Loucy (cell line): ENCODE results near the gene NDUFS7.

Source experiments
- H2AFZ ChIP-seq: fragments of 200-600 bp; sonication (generic); 2 replicates; pipeline ENCODE4 v1.6.0; 2016; ENCODE audit warnings: antibody characterized with exemption, mild to moderate bottlenecking, low read length, moderate library complexity
- H3F3A ChIP-seq: fragments of 200-600 bp; 2 replicates; pipeline ENCODE4 v1.6.0; 2016; ENCODE audit warnings: antibody characterized with exemption, low read depth, mild to moderate bottlenecking
- H3K27me3 ChIP-seq: fragments of 200-600 bp; sonication (generic); 2 replicates; pipeline ENCODE4 v1.6.1; 2014; ENCODE audit warnings: low read length, mild to moderate bottlenecking; ENCODE audit not compliant: insufficient read depth, poor library complexity, severe bottlenecking
- H3K36me3 ChIP-seq: fragments of 200-600 bp; sonication (generic); 2 replicates; pipeline ENCODE4 v1.6.1; 2016; ENCODE audit warnings: low read length; ENCODE audit not compliant: insufficient read depth
- H3K4me1 ChIP-seq: fragments of 200-600 bp; sonication (generic); 2 replicates; pipeline ENCODE4 v1.5.1; 2014; ENCODE audit warnings: low read length, mild to moderate bottlenecking; ENCODE audit not compliant: insufficient read depth, poor library complexity, severe bottlenecking
- H3K4me2 ChIP-seq: fragments of 200-600 bp; sonication (generic); 2 replicates; pipeline ENCODE4 v1.6.0; 2014; ENCODE audit warnings: antibody characterized with exemption, low read length, low read depth, mild to moderate bottlenecking; ENCODE audit not compliant: poor library complexity, severe bottlenecking
- H3K4me3 ChIP-seq: fragments of 200-600 bp; sonication (generic); 2 replicates; pipeline ENCODE4 v1.5.1; 2014; ENCODE audit warnings: low read length, mild to moderate bottlenecking, mixed read lengths; ENCODE audit not compliant: poor library complexity, severe bottlenecking
- H3K79me2 ChIP-seq: fragments of 200-600 bp; sonication (generic); 2 replicates; pipeline ENCODE4 v1.6.1; 2014; ENCODE audit warnings: low read length; ENCODE audit not compliant: insufficient read depth
- H3K9ac ChIP-seq: fragments of 200-600 bp; sonication (generic); 2 replicates; pipeline ENCODE4 v1.6.0; 2014; ENCODE audit warnings: mild to moderate bottlenecking, low read depth, low read length, moderate library complexity; ENCODE audit not compliant: poor library complexity, severe bottlenecking
- H3K9me2 ChIP-seq: fragments of 200-600 bp; sonication (generic); replicated peaks from 2 replicates; pipeline ENCODE4 v1.6.1; 2016; ENCODE audit warnings: low read depth, low read length, mixed read lengths
- H3K9me3 ChIP-seq: fragments of 200-600 bp; sonication (generic); 2 replicates; pipeline ENCODE4 v1.6.1; 2014; ENCODE audit warnings: mild to moderate bottlenecking, antibody characterized with exemption, low read length, low read depth; ENCODE audit not compliant: insufficient read depth
- H4K20me1 ChIP-seq: fragments of 200-600 bp; sonication (generic); 2 replicates; pipeline ENCODE4 v1.6.0; 2014; ENCODE audit warnings: antibody characterized with exemption, low read length, mild to moderate bottlenecking; ENCODE audit not compliant: insufficient read depth, poor library complexity, severe bottlenecking
- CTCF ChIP-seq: fragments of 200-600 bp; sonication (generic); conservative IDR thresholded peaks from 2 replicates; pipeline ENCODE4 v1.5.1; 2014; ENCODE audit warnings: mild to moderate bottlenecking, antibody characterized with exemption, low read length
- EZH2phosphoT487 ChIP-seq: fragments of 200-600 bp; IDR thresholded peaks from 2 replicates; pipeline ENCODE4 v1.6.1; 2018; ENCODE audit warnings: antibody characterized with exemption, mild to moderate bottlenecking, moderate library complexity, borderline replicate concordance

NDUFS7 gene

GRCh38 chr19:1373534-1374249 is 10.0 kb upstream of the NDUFS7 start:
- Histone ChIP-seq H3K36me3 (peaks cover 26% of the 10 kb centered on the region; the same call in 1 of the 2 replicates), H3K4me3 (no peak overlapping the region)

GRCh38 chr19:1374250-1374577 is 9.5 kb upstream of the NDUFS7 start:
- H2AFZ ChIP-seq = no peak overlapping the region
- no peaks in the 10 kb centered on the region for H4K20me1 ChIP-seq
- no peak overlapping the region for H3K4me3 ChIP-seq
- no peaks in the 10 kb centered on the region for H3K27me3 ChIP-seq
- no peaks in the 10 kb centered on the region for H3F3A ChIP-seq
- TF ChIP-seq CTCF = no peak
- no peaks in the 10 kb centered on the region for H3K4me1 ChIP-seq
- H3K4me2 ChIP-seq = no peak overlapping the region
- H3K9me2 ChIP-seq = no peaks in the 10 kb centered on the region
- peaks cover 26% of the 10 kb centered on the region; the same call in 1 of the 2 replicates for H3K36me3 ChIP-seq
- no peak overlapping the region for H3K9ac ChIP-seq
- H3K9me3 ChIP-seq = no peaks in the 10 kb centered on the region
- H3K79me2 ChIP-seq = no peaks in the 10 kb centered on the region

More at GRCh38 chr19:1373534-1374249, 10.0 kb upstream of the NDUFS7 start:
- H3F3A ChIP-seq = no peaks in the 10 kb centered on the region
- H3K9ac ChIP-seq = no peak overlapping the region
- H3K4me2 ChIP-seq = no peak overlapping the region
- no peaks in the 10 kb centered on the region for H3K9me3 ChIP-seq
- no peaks in the 10 kb centered on the region for H3K4me1 ChIP-seq
- no peaks in the 10 kb centered on the region for H4K20me1 ChIP-seq
- no peaks in the 10 kb centered on the region for H3K9me2 ChIP-seq
- H3K79me2 ChIP-seq = no peaks in the 10 kb centered on the region
- no peak for TF ChIP-seq CTCF
- no peak for TF ChIP-seq EZH2phosphoT487
- H2AFZ ChIP-seq = no peak overlapping the region
- H3K27me3 ChIP-seq = no peaks in the 10 kb centered on the region

GRCh38 chr19:1376415-1376805 is 7.3 kb upstream of the NDUFS7 start:
- no peak overlapping the region for H2AFZ ChIP-seq
- H3K4me1 ChIP-seq = no peaks in the 10 kb centered on the region
- H3K36me3 ChIP-seq = peaks cover 13% of the 10 kb centered on the region; the same call in 1 of the 2 replicates
- H3F3A ChIP-seq = no peaks in the 10 kb centered on the region
- H3K79me2 ChIP-seq = no peaks in the 10 kb centered on the region
- H3K9me3 ChIP-seq = no peaks in the 10 kb centered on the region
- H3K27me3 ChIP-seq = no peaks in the 10 kb centered on the region
- H3K9me2 ChIP-seq = no peaks in the 10 kb centered on the region
- H3K4me2 ChIP-seq = no peak overlapping the region
- TF ChIP-seq EZH2phosphoT487 = no peak
- no peak for TF ChIP-seq CTCF
- no peaks in the 10 kb centered on the region for H4K20me1 ChIP-seq
- no peak overlapping the region for H3K4me3 ChIP-seq
- H3K9ac ChIP-seq = no peak overlapping the region
